ENCODE results near the gene MAGI2. TPM values are rescaled to one million over a fixed set of nuclear protein-coding genes. Genes with fewer than 3 reads are reported as not detected.

MAGI2 gene
- total RNA-seq, 1 experiment from 2014 or later, result 14.3 TPM

DNA sequence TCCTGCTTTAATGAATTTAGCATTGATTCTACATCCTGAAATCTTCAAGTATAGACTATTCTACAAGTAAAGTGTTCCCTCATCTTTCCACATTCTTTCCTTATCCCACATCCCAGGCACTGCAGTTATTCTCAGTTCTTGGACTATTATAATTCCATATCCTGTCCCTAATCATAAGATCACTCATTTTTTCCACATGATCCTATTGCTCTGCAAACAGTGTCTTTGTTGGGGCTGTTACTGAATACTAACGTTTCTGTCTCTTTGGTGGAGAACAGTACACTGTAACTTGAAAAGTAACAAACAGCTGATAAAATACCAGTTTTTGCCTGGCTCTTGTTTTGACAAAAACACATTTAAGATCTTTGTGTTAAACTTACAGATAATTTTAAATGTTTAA, 769.9 kb downstream of the MAGI2 start:
- no peak overlapping the region for H3K27ac ChIP-seq (ENCODE audit: insufficient read length, low read depth, low read length)
- no peak overlapping the region for H3K56ac ChIP-seq (ENCODE audit: insufficient read length, low read depth, low read length)
- no peak overlapping the region for H2AFZ ChIP-seq (ENCODE audit: low read length)
- no peak overlapping the region for H3K4ac ChIP-seq (ENCODE audit: low read depth, low read length)
- H4K91ac ChIP-seq (ENCODE audit: insufficient read length, low read depth, low read length), result no peak overlapping the region
- no peaks in the 10 kb centered on the region for H3K27me3 Mint-ChIP-seq (ENCODE audit: low read depth)
- H3K79me1 ChIP-seq (ENCODE audit: insufficient read depth, low read depth, low read length, poor library complexity, severe bottlenecking), result no peaks in the 10 kb centered on the region
- no peak for TF ChIP-seq CTCF (conservative IDR thresholded peaks at IDR 0.05)
- H3K27ac Mint-ChIP-seq, result no peak overlapping the region
- H2BK5ac ChIP-seq (ENCODE audit: insufficient read length, low read length), result no peak overlapping the region
- no peak overlapping the region for H3K18ac ChIP-seq (ENCODE audit: insufficient read length, low read depth, low read length)
- no peak overlapping the region for H2BK15ac ChIP-seq (ENCODE audit: low read depth, low read length)
- H3K9me3 ChIP-seq (ENCODE audit: control insufficient read depth, low read depth, low read length), result no peaks in the 10 kb centered on the region
- no peak overlapping the region for H2BK120ac ChIP-seq (ENCODE audit: low read depth, low read length, poor library complexity, severe bottlenecking)
- H2BK20ac ChIP-seq (ENCODE audit: low read depth, low read length, poor library complexity, severe bottlenecking), result no peak overlapping the region
- no peak overlapping the region for H3T11ph ChIP-seq (ENCODE audit: low read length)
- peaks cover 4 to 9% of the 10 kb centered on the region in 2 experiments for H3K4me1 Mint-ChIP-seq
- no peak overlapping the region for H2AK5ac ChIP-seq (ENCODE audit: insufficient read length, low read length)
- H3K36me3 Mint-ChIP-seq (ENCODE audit: insufficient read depth in 1 of 3, low read depth in 3 of 3), result no peaks in the 10 kb centered on the region
- no peak overlapping the region for H4K5ac ChIP-seq (ENCODE audit: insufficient read length, low read depth, low read length)
- whole genome bisulfite sequencing (ENCODE audit: extremely low coverage, insufficient read length, low lambda C conversion rate), result no CpG with 5 or more reads among the region's 1 CpG
- H3K9ac ChIP-seq (ENCODE audit: extremely low read depth, insufficient read length, low read length), result no peak overlapping the region
- no peaks in the 10 kb centered on the region for H3K79me2 ChIP-seq (ENCODE audit: insufficient read depth, low read length)
- no peak overlapping the region for H3K4me3 Mint-ChIP-seq
- H2BK12ac ChIP-seq (ENCODE audit: insufficient read length, low read depth, low read length), result no peak overlapping the region
- no peak overlapping the region for H3K23ac ChIP-seq (ENCODE audit: insufficient read length, low read depth, low read length)
- no peaks in the 10 kb centered on the region for H3K27me3 ChIP-seq (ENCODE audit: insufficient read depth, low read length)
- no peak for DNase-seq
- no peak overlapping the region for H4K8ac ChIP-seq (replicated peaks; ENCODE audit: insufficient read length, low read depth, low read length)
- no peak overlapping the region for H3K14ac ChIP-seq (ENCODE audit: insufficient read depth, low read length)
- no peaks in the 10 kb centered on the region for H3K23me2 ChIP-seq (ENCODE audit: insufficient read length, low read depth, low read length, poor library complexity, severe bottlenecking)
- no peaks in the 10 kb centered on the region for H4K20me1 ChIP-seq (ENCODE audit: control insufficient read depth, insufficient read depth, insufficient read length)
- H3K9me3 Mint-ChIP-seq, result no peaks in the 10 kb centered on the region
- no peak overlapping the region for H3K4me2 ChIP-seq (ENCODE audit: insufficient read depth, insufficient read length, low read length)
- H3K4me1 ChIP-seq (ENCODE audit: insufficient read depth, low read length), result no peaks in the 10 kb centered on the region; the same call in 1 of the 2 replicates
